Panc1 (cell line): ENCODE data around the gene ADK. TPM values are rescaled to one million over a fixed set of nuclear protein-coding genes. Genes with fewer than 3 reads are reported as not detected.

Source experiments
- ATAC-seq: fragments of 200-7000 bp; cut with Tn5 transposase; 2 replicates; pipeline ENCODE4 v1.9.1; 2020; ENCODE audit warnings: mild to moderate bottlenecking, moderate library complexity
- BruUV-seq: library from RNA; stranded (reverse); fragments of 400-500 nt; replicated peaks from 2 replicates; lab custom pipeline; 2021; lab: Mats Ljungman, UMichigan
- CTCF ChIA-PET: fragments of 300-600 bp; sonication (Branson Sonifier 250); formaldehyde crosslinking; loops from one replicate; lab custom pipeline; 2022; ENCODE audit warnings: antibody characterized with exemption; lab: Charles Lee
- POLR2A ChIA-PET: fragments of 300-600 bp; sonication (Branson Sonifier 250); formaldehyde crosslinking; loops from one replicate; lab custom pipeline; 2022; ENCODE audit warnings: antibody characterized with exemption; lab: Charles Lee
- DNase-seq: peaks from one replicate; pipeline ENCODE4 v3.0.0-alpha.2; 2010; ENCODE audit warnings: low read depth, low spot score
- H3K27ac ChIP-seq: 2 replicates; pipeline ENCODE4 v1.5.1; 2011; ENCODE audit warnings: mild to moderate bottlenecking, low read length, inconsistent platforms
- H3K27me3 ChIP-seq: fragments of 200-500 bp; sonication (Bioruptor generic); 2 replicates; pipeline ENCODE4 v1.6.0; 2014; ENCODE audit warnings: low read length, inconsistent platforms; ENCODE audit not compliant: control insufficient read depth, insufficient read depth
- H3K36me3 ChIP-seq: fragments of 200-500 bp; sonication (Bioruptor generic); 2 replicates; pipeline ENCODE4 v1.5.1; 2014; ENCODE audit warnings: inconsistent platforms, mild to moderate bottlenecking, low read length, moderate library complexity; ENCODE audit not compliant: control insufficient read depth, insufficient read depth
- H3K4me1 ChIP-seq: 2 replicates; pipeline ENCODE4 v1.5.1; 2011; ENCODE audit warnings: inconsistent platforms, mild to moderate bottlenecking, low read length, moderate library complexity; ENCODE audit not compliant: control insufficient read depth, insufficient read depth
- H3K4me3 ChIP-seq, 2 experiments: 2 replicates each; pipeline ENCODE4 v1.5.1; 2011 to 2012; ENCODE audit warnings: low read depth in 2 of 2, low read length in 2 of 2, mild to moderate bottlenecking in 2 of 2, inconsistent platforms in 1 of 2, moderate library complexity in 1 of 2
- H3K9me3 ChIP-seq: fragments of 200-500 bp; sonication (Bioruptor generic); 2 replicates; pipeline ENCODE4 v1.5.1; 2014; ENCODE audit warnings: low read depth, mild to moderate bottlenecking, inconsistent platforms, low read length, moderate library complexity; ENCODE audit not compliant: control insufficient read depth, insufficient read depth
- POLR2AphosphoS5 ChIP-seq: IDR thresholded peaks from 2 replicates; pipeline ENCODE4 v1.6.1; 2012; ENCODE audit warnings: mild to moderate bottlenecking, low read depth, low read length, moderate library complexity
- SIN3A ChIP-seq: IDR thresholded peaks from 2 replicates; pipeline ENCODE4 v1.6.1; 2012; ENCODE audit warnings: low read depth, mild to moderate bottlenecking, low read length, moderate library complexity, borderline replicate concordance; ENCODE audit not compliant: insufficient read depth
- TCF7L2 ChIP-seq: IDR thresholded peaks from 2 replicates; pipeline ENCODE4 v1.6.1; 2011; ENCODE audit warnings: mild to moderate bottlenecking, low read depth, low read length, inconsistent platforms
- in situ Hi-C: cut with HindIII; loops from 2 replicates; pipeline ENCODE4 v1.10.0; 2016; ENCODE audit warnings: low sequenced_read_pairs, low pct_unique_long_range_greater_than_20kb
- intact Hi-C: fragments of 100-400 bp; cut with micrococcal nuclease; formaldehyde crosslinking; loops from one replicate; pipeline ENCODE4 v1.10.0; 2022; ENCODE audit not compliant: unreplicated experiment
- total RNA-seq: library from RNA; stranded (reverse); gene quantifications from one replicate; pipeline ENCODE4 v1.2.1, GENCODE V29; 2021; ENCODE audit not compliant: unreplicated experiment
- TF ChIP-seq, protein P1 (sequence below): fragments of 450-650 bp; IDR thresholded peaks from 2 replicates; pipeline ENCODE4 v1.5.1; 2017; ENCODE audit warnings: mild to moderate bottlenecking
- TF ChIP-seq, protein P2 (sequence below), 2 experiments: IDR thresholded peaks; 2 replicates each; pipeline ENCODE4 v1.6.1; 2011 to 2012; ENCODE audit warnings: low read depth in 2 of 2, control low read depth in 1 of 2, low read length in 1 of 2, mild to moderate bottlenecking in 1 of 2, moderate library complexity in 1 of 2; ENCODE audit not compliant: insufficient read depth in 1 of 2

ADK gene
- total RNA-seq, 1 experiment from 2014 or later, result 64.5 TPM

DNA sequence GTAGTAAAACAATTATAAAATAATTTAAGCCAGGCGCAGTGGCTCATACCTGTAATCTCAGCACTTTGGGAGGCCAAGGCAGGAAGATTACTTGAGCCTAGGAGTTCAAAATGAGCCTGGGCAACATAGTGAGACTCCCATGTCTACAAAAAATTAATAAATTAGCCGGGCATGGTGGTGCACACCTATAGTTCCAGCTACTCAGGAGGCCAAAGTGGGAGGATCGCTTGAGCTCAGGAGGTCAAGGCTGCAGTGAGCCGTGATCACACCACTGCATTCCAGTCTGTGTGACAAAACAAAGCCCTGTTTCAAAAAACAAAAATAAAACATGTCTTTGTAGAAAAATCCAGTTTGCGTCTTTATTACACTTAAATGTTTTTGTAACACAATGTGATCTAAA is 533.4 kb downstream of the ADK start:
- intact Hi-C loops, result no loop called here
- ChIA-PET CTCF (no interaction called here), POLR2A (no interaction called here)
- Histone ChIP-seq H3K9me3 (no peaks in the 10 kb centered on the region), H3K36me3 (no peaks in the 10 kb centered on the region), H3K4me1 (0 out of 2 replicates have a peak, but pooled peaks cover 2% of the 10 kb centered on the region), H3K27ac (no peak overlapping the region), H3K4me3 (no peak overlapping the region), H3K27me3 (no peaks in the 10 kb centered on the region)
- in situ Hi-C loops, result no loop called here
- ATAC-seq, result no peak
- no peak for DNase-seq
- TF ChIP-seq TCF7L2, result no peak
- no peak for TF ChIP-seq SIN3A
- TF ChIP-seq POLR2AphosphoS5, result no peak
- BruUV-seq, result no TSS peak

DNA sequence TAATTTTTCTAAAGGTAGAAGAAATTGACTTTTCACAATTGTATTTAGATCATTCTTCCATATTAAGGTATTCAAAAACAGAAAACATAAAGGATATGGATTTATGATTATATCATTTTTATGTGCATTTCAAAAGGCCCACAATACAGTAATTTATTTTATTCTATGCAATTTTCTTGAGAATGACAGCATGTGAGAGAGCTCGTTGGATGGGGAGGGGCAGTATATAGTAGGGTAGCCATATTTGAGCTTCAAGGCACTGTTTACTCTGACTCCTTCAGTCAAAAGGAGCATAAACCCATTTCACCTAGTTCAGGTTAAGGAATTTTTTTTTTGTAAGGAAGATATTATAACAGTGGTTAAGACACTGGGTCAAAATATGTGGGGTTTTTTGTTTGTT is 534.5 kb downstream of the ADK start:
- no TSS peak for BruUV-seq
- Histone ChIP-seq H3K9me3 (no peaks in the 10 kb centered on the region), H3K27me3 (no peaks in the 10 kb centered on the region), H3K4me3 (no peak overlapping the region), H3K4me1 (0 out of 2 replicates have a peak, but pooled peaks cover 2% of the 10 kb centered on the region), H3K27ac (no peak overlapping the region), H3K36me3 (no peaks in the 10 kb centered on the region)
- intact Hi-C loops, result no loop called here
- DNase-seq (no peak), ATAC-seq (no peak)
- TF ChIP-seq, protein P1, sequence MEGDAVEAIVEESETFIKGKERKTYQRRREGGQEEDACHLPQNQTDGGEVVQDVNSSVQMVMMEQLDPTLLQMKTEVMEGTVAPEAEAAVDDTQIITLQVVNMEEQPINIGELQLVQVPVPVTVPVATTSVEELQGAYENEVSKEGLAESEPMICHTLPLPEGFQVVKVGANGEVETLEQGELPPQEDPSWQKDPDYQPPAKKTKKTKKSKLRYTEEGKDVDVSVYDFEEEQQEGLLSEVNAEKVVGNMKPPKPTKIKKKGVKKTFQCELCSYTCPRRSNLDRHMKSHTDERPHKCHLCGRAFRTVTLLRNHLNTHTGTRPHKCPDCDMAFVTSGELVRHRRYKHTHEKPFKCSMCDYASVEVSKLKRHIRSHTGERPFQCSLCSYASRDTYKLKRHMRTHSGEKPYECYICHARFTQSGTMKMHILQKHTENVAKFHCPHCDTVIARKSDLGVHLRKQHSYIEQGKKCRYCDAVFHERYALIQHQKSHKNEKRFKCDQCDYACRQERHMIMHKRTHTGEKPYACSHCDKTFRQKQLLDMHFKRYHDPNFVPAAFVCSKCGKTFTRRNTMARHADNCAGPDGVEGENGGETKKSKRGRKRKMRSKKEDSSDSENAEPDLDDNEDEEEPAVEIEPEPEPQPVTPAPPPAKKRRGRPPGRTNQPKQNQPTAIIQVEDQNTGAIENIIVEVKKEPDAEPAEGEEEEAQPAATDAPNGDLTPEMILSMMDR, result no peak
- TF ChIP-seq SIN3A, result no peak
- no peak for TF ChIP-seq TCF7L2
- TF ChIP-seq, protein P2, sequence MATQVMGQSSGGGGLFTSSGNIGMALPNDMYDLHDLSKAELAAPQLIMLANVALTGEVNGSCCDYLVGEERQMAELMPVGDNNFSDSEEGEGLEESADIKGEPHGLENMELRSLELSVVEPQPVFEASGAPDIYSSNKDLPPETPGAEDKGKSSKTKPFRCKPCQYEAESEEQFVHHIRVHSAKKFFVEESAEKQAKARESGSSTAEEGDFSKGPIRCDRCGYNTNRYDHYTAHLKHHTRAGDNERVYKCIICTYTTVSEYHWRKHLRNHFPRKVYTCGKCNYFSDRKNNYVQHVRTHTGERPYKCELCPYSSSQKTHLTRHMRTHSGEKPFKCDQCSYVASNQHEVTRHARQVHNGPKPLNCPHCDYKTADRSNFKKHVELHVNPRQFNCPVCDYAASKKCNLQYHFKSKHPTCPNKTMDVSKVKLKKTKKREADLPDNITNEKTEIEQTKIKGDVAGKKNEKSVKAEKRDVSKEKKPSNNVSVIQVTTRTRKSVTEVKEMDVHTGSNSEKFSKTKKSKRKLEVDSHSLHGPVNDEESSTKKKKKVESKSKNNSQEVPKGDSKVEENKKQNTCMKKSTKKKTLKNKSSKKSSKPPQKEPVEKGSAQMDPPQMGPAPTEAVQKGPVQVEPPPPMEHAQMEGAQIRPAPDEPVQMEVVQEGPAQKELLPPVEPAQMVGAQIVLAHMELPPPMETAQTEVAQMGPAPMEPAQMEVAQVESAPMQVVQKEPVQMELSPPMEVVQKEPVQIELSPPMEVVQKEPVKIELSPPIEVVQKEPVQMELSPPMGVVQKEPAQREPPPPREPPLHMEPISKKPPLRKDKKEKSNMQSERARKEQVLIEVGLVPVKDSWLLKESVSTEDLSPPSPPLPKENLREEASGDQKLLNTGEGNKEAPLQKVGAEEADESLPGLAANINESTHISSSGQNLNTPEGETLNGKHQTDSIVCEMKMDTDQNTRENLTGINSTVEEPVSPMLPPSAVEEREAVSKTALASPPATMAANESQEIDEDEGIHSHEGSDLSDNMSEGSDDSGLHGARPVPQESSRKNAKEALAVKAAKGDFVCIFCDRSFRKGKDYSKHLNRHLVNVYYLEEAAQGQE (IDR thresholded peaks at IDR 0.05; ENCODE audit: insufficient read depth in 1 of 2, low read depth in 2 of 2, low read length in 1 of 2), result no peak
- TF ChIP-seq POLR2AphosphoS5, result no peak
- in situ Hi-C loops, result no loop called here
- ChIA-PET POLR2A (no interaction called here), CTCF (no interaction called here)

DNA sequence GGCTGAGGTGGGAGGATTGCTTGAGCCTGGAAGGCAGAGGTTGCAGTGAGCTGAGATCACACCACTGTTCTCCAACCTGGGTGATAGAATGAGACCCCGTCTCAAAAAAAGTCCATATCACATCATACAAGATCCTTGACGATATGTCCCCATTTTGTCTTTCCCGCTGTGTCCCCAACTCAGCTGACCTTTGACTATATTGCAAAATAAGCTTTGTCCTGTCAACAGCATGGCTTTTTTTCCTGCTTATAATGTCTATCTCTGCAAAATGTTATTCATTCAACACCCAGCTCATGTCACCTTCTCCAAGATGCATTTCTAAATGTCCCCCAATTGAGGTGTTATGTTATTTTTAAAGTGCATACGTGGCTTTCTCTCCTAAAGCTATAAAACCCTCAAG is 539.4 kb downstream of the ADK start:
- no peak for ATAC-seq
- H3K36me3 ChIP-seq, result no peaks in the 10 kb centered on the region
- CTCF ChIA-PET, result interaction anchor here (0.5 kb wide), 1 partner anchor 1098 kb away, joined by 12 read pairs; no protein-coding TSS in a partner anchor

More for the DNA sequence above, 539.4 kb downstream of the ADK start:
- Histone ChIP-seq H3K4me1 (no peaks in the 10 kb centered on the region), H3K27ac (no peak overlapping the region), H3K27me3 (no peaks in the 10 kb centered on the region), H3K4me3 (no peak overlapping the region), H3K9me3 (no peaks in the 10 kb centered on the region)
- in situ Hi-C loops, result no loop called here
- DNase-seq, result no peak
- POLR2A ChIA-PET, result no interaction called here
- no peak for TF ChIP-seq POLR2AphosphoS5
- TF ChIP-seq, protein P2 (IDR thresholded peaks at IDR 0.05; ENCODE audit: insufficient read depth in 1 of 2, low read depth in 2 of 2, low read length in 1 of 2), result no peak
- TF ChIP-seq, protein P1, result no peak
- intact Hi-C loops, result no loop called here
- BruUV-seq, result no TSS peak
